Skeletal muscle tissue (tissue), 4 donors: ENCODE results near the gene SSTR3. TPM values are rescaled to one million over a fixed set of nuclear protein-coding genes. Genes with fewer than 3 reads are reported as not detected.
"Not testable (repeated sequence)": the region's sequence is repeated elsewhere in the genome, so short reads cannot be mapped to it uniquely, and the experiment has no call there.

Experiments used
- H3K27ac ChIP-seq: one replicate; pipeline ENCODE4 v1.7.0; 2013; ENCODE audit warnings: mild to moderate bottlenecking, low read depth, low read length, inconsistent platforms
- H3K27me3 ChIP-seq, 3 donors: one replicate each; pipeline ENCODE4 v1.7.0; 2013; ENCODE audit warnings: low read length in 3 of 3; ENCODE audit not compliant: control insufficient read depth in 3 of 3, insufficient read depth in 3 of 3
- H3K36me3 ChIP-seq, 3 donors: one replicate each; pipeline ENCODE4 v1.7.0; 2013; ENCODE audit warnings: low read length in 3 of 3; ENCODE audit not compliant: control insufficient read depth in 3 of 3, insufficient read depth in 3 of 3
- H3K4me1 ChIP-seq, 3 donors: one replicate each; pipeline ENCODE4 v1.7.0; 2013; ENCODE audit warnings: low read length in 3 of 3, mild to moderate bottlenecking in 3 of 3; ENCODE audit not compliant: control insufficient read depth in 3 of 3, insufficient read depth in 3 of 3
- H3K4me3 ChIP-seq, 3 donors: one replicate each; pipeline ENCODE4 v1.7.0; 2013; ENCODE audit warnings: low read length in 3 of 3
- H3K9ac ChIP-seq, 3 donors: one replicate each; pipeline ENCODE4 v1.7.0; 2013; ENCODE audit warnings: low read length in 3 of 3, mild to moderate bottlenecking in 3 of 3, moderate library complexity in 2 of 3, low read depth in 1 of 3
- H3K9me3 ChIP-seq, 3 donors: one replicate each; pipeline ENCODE4 v1.7.0; 2013; ENCODE audit warnings: low read length in 3 of 3; ENCODE audit not compliant: control insufficient read depth in 3 of 3
- total RNA-seq: library from RNA; depleted of rRNA; stranded (reverse); fragments of >200 nt; gene quantifications from one replicate; pipeline ENCODE4 v1.2.3, GENCODE V29; 2014
- donor health status: Osteomylitis.

The SSTR3 gene
- total RNA-seq, 1 donor from 2014 or later, result not detected

- Histone ChIP-seq H3K4me3 (no peak overlapping the region), H3K36me3 (no peaks in the 10 kb centered on the region), H3K9ac (no peak overlapping the region), H3K4me1 (peaks cover 0 to 7% (median 2%) of the 10 kb centered on the region in 3 donors), H3K27ac (no peak overlapping the region), H3K27me3 (peaks cover 51 to 67% (median 64%) of the 10 kb centered on the region in 3 donors), H3K9me3 (no peaks in the 10 kb centered on the region)
Measured at GRCh38 chr22:37233751-37234631, 21.7 kb upstream of the SSTR3 start.

GRCh38 chr22:37233371-37233750 is 21.1 kb upstream of the SSTR3 start:
- peaks cover 0 to 12% (median 2%) of the 10 kb centered on the region in 3 donors for H3K4me1 ChIP-seq
- H3K27me3 ChIP-seq, result peaks cover 51 to 64% (median 62%) of the 10 kb centered on the region in 3 donors
- H3K27ac ChIP-seq, H3K4me3 ChIP-seq, H3K36me3 ChIP-seq, H3K9me3 ChIP-seq, H3K9ac ChIP-seq: not testable (repeated sequence)

GRCh38 chr22:37232140-37232998 is 20.1 kb upstream of the SSTR3 start:
- Histone ChIP-seq H3K36me3 (no peaks in the 10 kb centered on the region), H3K9ac (no peak overlapping the region), H3K27me3 (peaks cover 46 to 64% (median 59%) of the 10 kb centered on the region in 3 donors), H3K9me3 (no peaks in the 10 kb centered on the region), H3K27ac (no peak overlapping the region), H3K4me3 (no peak overlapping the region), H3K4me1 (peaks cover 0 to 12% (median 2%) of the 10 kb centered on the region in 3 donors)

GRCh38 chr22:37231406-37232139 is 19.3 kb upstream of the SSTR3 start:
- Histone ChIP-seq H3K27me3 (peaks cover 45 to 63% (median 57%) of the 10 kb centered on the region in 3 donors), H3K9ac (no peak overlapping the region), H3K27ac (no peak overlapping the region)

GRCh38 chr22:37230673-37231405 is 18.6 kb upstream of the SSTR3 start:
- Histone ChIP-seq H3K4me3 (no peak overlapping the region), H3K27me3 (peaks cover 43 to 62% (median 58%) of the 10 kb centered on the region in 3 donors)

More at GRCh38 chr22:37231406-37232139, 19.3 kb upstream of the SSTR3 start:
- Histone ChIP-seq H3K9me3 (no peaks in the 10 kb centered on the region), H3K36me3 (no peaks in the 10 kb centered on the region), H3K4me3 (no peak overlapping the region), H3K4me1 (peaks cover 0 to 12% (median 2%) of the 10 kb centered on the region in 3 donors)

GRCh38 chr22:37229805-37230672 is 17.8 kb upstream of the SSTR3 start:
- Histone ChIP-seq H3K27ac (no peak overlapping the region), H3K27me3 (peaks cover 38 to 59% (median 53%) of the 10 kb centered on the region in 3 donors), H3K4me1 (peaks cover 0 to 12% (median 2%) of the 10 kb centered on the region in 3 donors), H3K36me3 (no peaks in the 10 kb centered on the region), H3K9me3 (no peaks in the 10 kb centered on the region), H3K9ac (no peak overlapping the region), H3K4me3 (no peak overlapping the region)

More at GRCh38 chr22:37230673-37231405, 18.6 kb upstream of the SSTR3 start:
- H3K4me1 ChIP-seq, result peaks cover 0 to 12% (median 2%) of the 10 kb centered on the region in 3 donors
- H3K36me3 ChIP-seq, result no peaks in the 10 kb centered on the region
- H3K9me3 ChIP-seq, result no peaks in the 10 kb centered on the region
- no peak overlapping the region for H3K9ac ChIP-seq
- H3K27ac ChIP-seq, result no peak overlapping the region

GRCh38 chr22:37229012-37229804 is 16.9 kb upstream of the SSTR3 start:
- H3K4me3 ChIP-seq, result no peak overlapping the region
- H3K27ac ChIP-seq, result no peak overlapping the region
- no peaks in the 10 kb centered on the region for H3K9me3 ChIP-seq
- no peak overlapping the region for H3K9ac ChIP-seq
- peaks cover 0 to 12% (median 2%) of the 10 kb centered on the region in 3 donors for H3K4me1 ChIP-seq
- peaks cover 30 to 50% (median 47%) of the 10 kb centered on the region in 3 donors for H3K27me3 ChIP-seq
- no peaks in the 10 kb centered on the region for H3K36me3 ChIP-seq
